Smooth muscle cell (in vitro differentiated cells): ENCODE data around the gene PDE8A. TPM values are rescaled to one million over a fixed set of nuclear protein-coding genes. Genes with fewer than 3 reads are reported as not detected.

ENCODE experiments used
- DNase-seq: peaks from one replicate; lab custom pipeline; 2025; ENCODE audit not compliant: unreplicated experiment; lab: John Stamatoyannopoulos, UW
- H2AFZ ChIP-seq: fragments of 200-600 bp; sonication (generic); 2 replicates; pipeline ENCODE4 v1.6.0; 2016; ENCODE audit warnings: antibody characterized with exemption, low read depth, mild to moderate bottlenecking
- H3F3A ChIP-seq: fragments of 200-600 bp; sonication (generic); 2 replicates; pipeline ENCODE4 v1.6.0; 2017; ENCODE audit warnings: antibody characterized with exemption, low read depth
- H3K27ac ChIP-seq: fragments of 200-600 bp; sonication (generic); 2 replicates; pipeline ENCODE4 v1.5.1; 2016; ENCODE audit warnings: low read depth, mild to moderate bottlenecking
- H3K27me3 ChIP-seq: fragments of 200-600 bp; sonication (generic); 2 replicates; pipeline ENCODE4 v1.6.1; 2016; ENCODE audit warnings: low read depth, mild to moderate bottlenecking
- H3K36me3 ChIP-seq: fragments of 200-600 bp; sonication (generic); 2 replicates; pipeline ENCODE4 v1.5.1; 2016; ENCODE audit warnings: low read depth
- H3K4me1 ChIP-seq: fragments of 200-600 bp; sonication (generic); 2 replicates; pipeline ENCODE4 v1.5.1; 2016; ENCODE audit warnings: low read depth
- H3K4me2 ChIP-seq: fragments of 200-600 bp; sonication (generic); 2 replicates; pipeline ENCODE4 v1.6.0; 2016; ENCODE audit warnings: mild to moderate bottlenecking
- H3K4me3 ChIP-seq: fragments of 200-600 bp; sonication (generic); 2 replicates; pipeline ENCODE4 v1.5.1; 2016; ENCODE audit warnings: mild to moderate bottlenecking
- H3K79me2 ChIP-seq: fragments of 200-600 bp; sonication (generic); 2 replicates; pipeline ENCODE4 v1.6.0; 2016; ENCODE audit warnings: low read depth, mild to moderate bottlenecking
- H3K9ac ChIP-seq: fragments of 200-600 bp; sonication (generic); 2 replicates; pipeline ENCODE4 v1.6.0; 2016; ENCODE audit warnings: low read depth
- H3K9me3 ChIP-seq: fragments of 200-600 bp; sonication (generic); replicated peaks from 2 replicates; pipeline ENCODE4 v1.5.1; 2016; ENCODE audit warnings: low read depth
- H4K20me1 ChIP-seq: fragments of 200-600 bp; sonication (generic); 2 replicates; pipeline ENCODE4 v1.6.0; 2016; ENCODE audit warnings: low read depth
- CTCF ChIP-seq: fragments of 200-600 bp; sonication (generic); IDR thresholded peaks from 2 replicates; pipeline ENCODE4 v1.5.1; 2017; ENCODE audit warnings: borderline replicate concordance, mild to moderate bottlenecking, antibody characterized with exemption; ENCODE audit not compliant: insufficient read depth, poor library complexity, severe bottlenecking
- WGBS: methylation state at CpG from one replicate; pipeline ENCODE4 v1.1.7; 2016; ENCODE audit warnings: low lambda C conversion rate; 5-methylcytosine and 5-hydroxymethylcytosine counted together
- polyA plus RNA-seq: library from polyadenylated mRNA; unstranded; fragments of >200 nt; fragmentation: Nextera tagmentation; extraction: Ambion mirVana; gene quantifications from 2 replicates; pipeline ENCODE4 v1.2.1, GENCODE V29; 2016
- total RNA-seq: library from RNA; depleted of rRNA; stranded (reverse); fragments of >200 nt; gene quantifications from 2 replicates; pipeline ENCODE4 v1.2.3, GENCODE V29; 2014

Gene PDE8A
- total and polyA plus RNA-seq, 2 experiments from 2014 or later: 5.5 to 19.8 TPM

- Histone ChIP-seq H4K20me1 (no peaks in the 10 kb centered on the region), H3K9me3 (no peaks in the 10 kb centered on the region), H2AFZ (no peak overlapping the region), H3K36me3 (no peaks in the 10 kb centered on the region), H3K27me3 (no peaks in the 10 kb centered on the region), H3K79me2 (no peaks in the 10 kb centered on the region), H3K4me2 (no peak overlapping the region), H3F3A (no peaks in the 10 kb centered on the region), H3K27ac (no peak overlapping the region), H3K4me1 (no peaks in the 10 kb centered on the region), H3K4me3 (no peak overlapping the region), H3K9ac (no peak overlapping the region)
- DNase-seq: no peak
- TF ChIP-seq CTCF: no peak
- 84% methylated on average over 2 of the region's 2 CpGs for WGBS
Observed at GRCh38 chr15:84949043-84949442, 32.6 kb upstream of the PDE8A start.

- DNase-seq: no peak
- Histone ChIP-seq H2AFZ (no peak overlapping the region), H3K4me3 (no peak overlapping the region), H3K4me1 (no peaks in the 10 kb centered on the region), H4K20me1 (no peaks in the 10 kb centered on the region), H3K79me2 (no peaks in the 10 kb centered on the region), H3K27me3 (no peaks in the 10 kb centered on the region), H3K9me3 (no peaks in the 10 kb centered on the region), H3K4me2 (no peak overlapping the region), H3F3A (no peaks in the 10 kb centered on the region), H3K36me3 (no peaks in the 10 kb centered on the region), H3K9ac (no peak overlapping the region), H3K27ac (no peak overlapping the region)
- no peak for TF ChIP-seq CTCF
- WGBS: 92% methylated on average over 7 of the region's 7 CpGs
Observed at GRCh38 chr15:84949845-84950569, 31.6 kb upstream of the PDE8A start.

- H3K4me3 ChIP-seq: no peak overlapping the region
- H3K36me3 ChIP-seq: no peaks in the 10 kb centered on the region
- no peak for DNase-seq
- H3K9ac ChIP-seq: no peak overlapping the region
- TF ChIP-seq CTCF: no peak
- H3K4me1 ChIP-seq: peaks cover 3% of the 10 kb centered on the region
- no peak overlapping the region for H3K27ac ChIP-seq
- 89% methylated on average over 7 of the region's 7 CpGs for WGBS
- H3K4me2 ChIP-seq: no peak overlapping the region
- H4K20me1 ChIP-seq: no peaks in the 10 kb centered on the region
- H3F3A ChIP-seq: no peaks in the 10 kb centered on the region
- no peak overlapping the region for H2AFZ ChIP-seq
- no peaks in the 10 kb centered on the region for H3K79me2 ChIP-seq
- no peaks in the 10 kb centered on the region for H3K9me3 ChIP-seq
- no peaks in the 10 kb centered on the region for H3K27me3 ChIP-seq
Observed at GRCh38 chr15:84950570-84951111, 31.0 kb upstream of the PDE8A start.

GRCh38 chr15:84951736-84952135 is 29.9 kb upstream of the PDE8A start:
- no peak for DNase-seq
- no peaks in the 10 kb centered on the region for H3K27me3 ChIP-seq
- H3K4me1 ChIP-seq: peaks cover 5% of the 10 kb centered on the region
- H3K27ac ChIP-seq: no peak overlapping the region
- no peaks in the 10 kb centered on the region for H3K9me3 ChIP-seq
- no peak overlapping the region for H3K4me3 ChIP-seq
- no peaks in the 10 kb centered on the region for H3K79me2 ChIP-seq
- H3K9ac ChIP-seq: no peak overlapping the region
- no peak overlapping the region for H3K4me2 ChIP-seq
- H4K20me1 ChIP-seq: no peaks in the 10 kb centered on the region
- no peaks in the 10 kb centered on the region for H3F3A ChIP-seq
- TF ChIP-seq CTCF: no peak
- H3K36me3 ChIP-seq: no peaks in the 10 kb centered on the region
- 85% methylated on average over 5 of the region's 5 CpGs for WGBS
- no peak overlapping the region for H2AFZ ChIP-seq
